ENCODE measurements around the gene LIN9.

DNA sequence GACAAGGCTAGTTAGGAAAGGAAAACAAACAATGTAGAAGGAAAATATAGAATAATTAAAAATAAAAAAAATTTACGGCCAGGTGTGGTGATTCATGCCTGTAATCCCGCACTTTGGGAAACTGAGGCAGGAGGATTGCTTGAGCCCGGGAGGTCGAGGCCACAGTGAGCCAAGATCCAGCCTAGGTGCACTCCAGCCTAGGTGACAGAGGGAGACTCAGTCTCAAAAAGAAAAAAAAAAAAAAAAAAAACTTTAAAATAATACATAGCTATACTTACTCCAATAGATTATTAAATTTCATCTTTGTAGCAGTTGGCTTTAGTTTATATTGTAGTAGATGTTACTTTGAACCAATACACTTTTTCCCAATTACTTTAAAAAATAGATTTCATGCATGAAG is 32.0 kb downstream of the LIN9 start:
- no peak for TF ChIP-seq EZH2phosphoT487 (IDR thresholded peaks at IDR 0.05; ENCODE audit: low read depth)
- TF ChIP-seq, protein P1, sequence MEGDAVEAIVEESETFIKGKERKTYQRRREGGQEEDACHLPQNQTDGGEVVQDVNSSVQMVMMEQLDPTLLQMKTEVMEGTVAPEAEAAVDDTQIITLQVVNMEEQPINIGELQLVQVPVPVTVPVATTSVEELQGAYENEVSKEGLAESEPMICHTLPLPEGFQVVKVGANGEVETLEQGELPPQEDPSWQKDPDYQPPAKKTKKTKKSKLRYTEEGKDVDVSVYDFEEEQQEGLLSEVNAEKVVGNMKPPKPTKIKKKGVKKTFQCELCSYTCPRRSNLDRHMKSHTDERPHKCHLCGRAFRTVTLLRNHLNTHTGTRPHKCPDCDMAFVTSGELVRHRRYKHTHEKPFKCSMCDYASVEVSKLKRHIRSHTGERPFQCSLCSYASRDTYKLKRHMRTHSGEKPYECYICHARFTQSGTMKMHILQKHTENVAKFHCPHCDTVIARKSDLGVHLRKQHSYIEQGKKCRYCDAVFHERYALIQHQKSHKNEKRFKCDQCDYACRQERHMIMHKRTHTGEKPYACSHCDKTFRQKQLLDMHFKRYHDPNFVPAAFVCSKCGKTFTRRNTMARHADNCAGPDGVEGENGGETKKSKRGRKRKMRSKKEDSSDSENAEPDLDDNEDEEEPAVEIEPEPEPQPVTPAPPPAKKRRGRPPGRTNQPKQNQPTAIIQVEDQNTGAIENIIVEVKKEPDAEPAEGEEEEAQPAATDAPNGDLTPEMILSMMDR (IDR thresholded peaks at IDR 0.05; ENCODE audit: low read depth, low read length): no peak
